ENCODE data around the gene TNFAIP8. TPM values are rescaled to one million over a fixed set of nuclear protein-coding genes. Genes with fewer than 3 reads are reported as not detected.

TNFAIP8 gene
- total RNA-seq, 2 experiments from 2014 or later: 135 to 141 TPM

DNA sequence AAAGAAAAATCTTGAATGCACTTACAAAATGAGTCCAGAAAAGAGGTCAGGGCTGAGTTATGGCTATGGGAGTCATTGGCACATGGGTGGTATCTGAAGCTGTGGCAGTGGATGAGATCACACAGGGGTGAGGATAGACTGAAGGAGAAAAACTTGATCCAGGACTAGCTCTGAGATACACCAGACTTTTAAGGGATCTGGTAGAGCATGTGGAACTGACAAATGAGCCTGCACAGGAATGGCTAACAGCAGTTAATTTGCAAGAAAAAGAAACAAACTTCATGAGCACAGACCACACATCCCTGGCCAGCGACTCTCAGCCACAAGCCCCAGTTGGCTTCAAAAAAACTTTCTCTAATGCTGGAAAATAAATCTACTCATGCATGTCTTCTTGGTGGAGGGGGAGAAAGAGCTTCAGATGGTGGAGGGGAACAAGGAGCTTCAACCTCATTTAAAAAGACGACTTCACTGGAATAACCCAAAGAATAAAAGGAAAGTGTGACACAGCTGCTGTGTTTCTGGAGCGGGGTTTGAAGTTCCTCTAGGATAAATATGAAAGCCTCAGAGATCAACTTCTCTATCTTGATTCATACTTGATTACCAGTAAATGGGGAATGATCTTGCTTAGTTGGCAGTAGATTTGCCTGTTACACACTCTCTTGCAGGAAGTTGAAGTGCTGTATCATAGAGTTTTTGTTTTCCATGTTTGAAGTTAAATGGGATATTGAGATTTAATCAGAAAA is 33.6 kb downstream of the TNFAIP8 start:
- TF ChIP-seq, protein P1, sequence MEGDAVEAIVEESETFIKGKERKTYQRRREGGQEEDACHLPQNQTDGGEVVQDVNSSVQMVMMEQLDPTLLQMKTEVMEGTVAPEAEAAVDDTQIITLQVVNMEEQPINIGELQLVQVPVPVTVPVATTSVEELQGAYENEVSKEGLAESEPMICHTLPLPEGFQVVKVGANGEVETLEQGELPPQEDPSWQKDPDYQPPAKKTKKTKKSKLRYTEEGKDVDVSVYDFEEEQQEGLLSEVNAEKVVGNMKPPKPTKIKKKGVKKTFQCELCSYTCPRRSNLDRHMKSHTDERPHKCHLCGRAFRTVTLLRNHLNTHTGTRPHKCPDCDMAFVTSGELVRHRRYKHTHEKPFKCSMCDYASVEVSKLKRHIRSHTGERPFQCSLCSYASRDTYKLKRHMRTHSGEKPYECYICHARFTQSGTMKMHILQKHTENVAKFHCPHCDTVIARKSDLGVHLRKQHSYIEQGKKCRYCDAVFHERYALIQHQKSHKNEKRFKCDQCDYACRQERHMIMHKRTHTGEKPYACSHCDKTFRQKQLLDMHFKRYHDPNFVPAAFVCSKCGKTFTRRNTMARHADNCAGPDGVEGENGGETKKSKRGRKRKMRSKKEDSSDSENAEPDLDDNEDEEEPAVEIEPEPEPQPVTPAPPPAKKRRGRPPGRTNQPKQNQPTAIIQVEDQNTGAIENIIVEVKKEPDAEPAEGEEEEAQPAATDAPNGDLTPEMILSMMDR (IDR thresholded peaks at IDR 0.05): no peak
- intact Hi-C loops (cut with micrococcal nuclease): no loop called here
- Mint-ChIP-seq H3K4me3 (no peak overlapping the region), H3K4me1 (ENCODE audit: low read depth) (peaks cover 89% of the 10 kb centered on the region), H3K27ac (peak overlapping the region; percentile 86), H3K36me3 (ENCODE audit: low read depth) (peaks cover 76% of the 10 kb centered on the region), H3K9me3 (no peaks in the 10 kb centered on the region), H3K27me3 (no peaks in the 10 kb centered on the region)
- ChIA-PET POLR2A (interaction anchor here (1.1 to 2.7 kb wide), 4 partner anchors 9 to 55 kb away, joined by 4 to 14 read pairs (median 6); no protein-coding TSS in a partner anchor), CTCF (interaction anchor here (0.7 to 1.6 kb wide), 8 partner anchors 10 to 402 kb away, joined by 3 to 4 read pairs (median 3); no protein-coding TSS in a partner anchor)
- ATAC-seq (peak; percentile 40), DNase-seq (no peak)

DNA sequence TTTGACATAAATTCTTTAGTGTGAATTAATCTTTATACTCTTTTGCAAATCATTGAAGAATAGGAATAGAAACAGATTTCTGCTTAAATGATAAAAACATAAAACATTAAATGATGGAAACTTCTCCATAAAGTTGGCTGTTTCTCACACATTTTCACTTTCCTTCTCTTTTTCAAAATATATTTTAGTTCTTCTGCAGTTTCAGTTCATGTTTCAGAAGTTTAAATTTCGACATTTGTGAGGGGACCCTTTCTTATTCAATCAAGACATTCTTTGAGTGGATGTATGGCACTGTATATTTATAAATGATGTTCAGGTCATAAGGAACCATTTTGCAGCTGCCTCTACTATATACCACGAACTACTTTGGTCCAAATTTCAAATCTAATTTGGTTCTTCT is 34.6 kb downstream of the TNFAIP8 start:
- POLR2A ChIA-PET: interaction anchor here (0.6 to 2.7 kb wide), 6 partner anchors 10 to 133 kb away, joined by 3 to 14 read pairs (median 4); no protein-coding TSS in a partner anchor
- Mint-ChIP-seq H3K4me1 (ENCODE audit: low read depth) (peaks cover 89% of the 10 kb centered on the region), H3K27me3 (no peaks in the 10 kb centered on the region), H3K27ac (peak overlapping the region; percentile 86), H3K4me3 (no peak overlapping the region), H3K36me3 (ENCODE audit: low read depth) (peaks cover 77% of the 10 kb centered on the region), H3K9me3 (no peaks in the 10 kb centered on the region)
- intact Hi-C loops (cut with micrococcal nuclease): no loop called here
- CTCF ChIA-PET: interaction anchor here (0.8 to 3.9 kb wide), 7 partner anchors 11 to 403 kb away, joined by 3 to 27 read pairs (median 3); no protein-coding TSS in a partner anchor
- DNase-seq (no peak), ATAC-seq (no peak)
- TF ChIP-seq, protein P1 (IDR thresholded peaks at IDR 0.05): no peak

DNA sequence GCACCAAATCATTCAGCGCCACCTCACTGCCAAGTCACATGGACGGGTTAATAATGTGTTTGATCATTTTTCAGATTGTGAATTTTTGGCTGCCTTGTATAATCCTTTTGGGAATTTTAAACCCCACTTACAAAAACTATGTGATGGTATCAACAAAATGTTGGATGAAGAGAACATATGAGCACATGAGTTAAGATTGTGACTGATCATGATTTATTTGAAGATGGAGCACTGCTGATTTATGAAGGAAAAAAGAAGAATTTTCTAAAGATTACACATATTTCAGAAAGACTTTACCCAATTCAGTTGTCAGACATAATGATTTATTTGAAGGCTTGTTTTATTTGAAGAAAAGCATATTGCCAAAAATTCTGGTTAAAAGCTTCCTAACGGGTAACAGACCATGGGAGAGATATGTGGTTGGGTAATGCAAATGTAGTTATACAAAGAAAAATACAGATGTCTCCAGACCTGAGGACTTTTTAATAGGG is 37.4 kb downstream of the TNFAIP8 start:
- intact Hi-C loops (cut with micrococcal nuclease): no loop called here
- ATAC-seq: no peak
- H3K9me3 Mint-ChIP-seq: no peaks in the 10 kb centered on the region

DNA sequence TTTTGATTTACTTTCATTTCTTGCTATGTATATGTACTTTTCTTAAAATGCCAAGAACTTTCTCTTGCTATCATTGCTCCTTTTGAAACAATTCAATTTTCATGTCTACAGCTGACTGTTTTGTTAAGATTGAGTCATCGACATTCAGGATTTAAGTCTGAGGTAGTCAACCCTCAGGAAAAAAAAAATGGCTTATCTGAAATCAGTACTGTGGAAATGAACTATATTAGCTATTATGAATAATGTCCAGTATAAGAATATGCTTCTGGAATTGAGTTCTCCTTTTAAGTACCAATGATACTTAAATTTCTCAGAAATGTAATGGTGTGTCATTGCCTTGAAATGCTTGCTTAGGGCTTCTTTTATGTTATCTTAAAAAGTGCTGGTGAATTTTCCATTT is 37.9 kb downstream of the TNFAIP8 start:
- Mint-ChIP-seq H3K27ac (peak overlapping the region; percentile 86), H3K36me3 (ENCODE audit: low read depth) (peaks cover 80% of the 10 kb centered on the region), H3K9me3 (no peaks in the 10 kb centered on the region), H3K4me1 (ENCODE audit: low read depth) (peaks cover 92% of the 10 kb centered on the region), H3K27me3 (no peaks in the 10 kb centered on the region), H3K4me3 (no peak overlapping the region)
- CTCF ChIA-PET: interaction anchor here (1.3 to 3.9 kb wide), 4 partner anchors 19 to 78 kb away, joined by 3 to 27 read pairs (median 6); no protein-coding TSS in a partner anchor
- intact Hi-C loops (cut with micrococcal nuclease): no loop called here
- TF ChIP-seq, protein P1 (IDR thresholded peaks at IDR 0.05): no peak
- POLR2A ChIA-PET: interaction anchor here (0.7 to 3.3 kb wide), 5 partner anchors 14 to 59 kb away, joined by 3 to 14 read pairs (median 3); no protein-coding TSS in a partner anchor
- ATAC-seq (no peak), DNase-seq (no peak)

More for the DNA sequence above, 37.4 kb downstream of the TNFAIP8 start:
- Mint-ChIP-seq H3K27me3 (no peaks in the 10 kb centered on the region), H3K4me1 (ENCODE audit: low read depth) (peaks cover 90% of the 10 kb centered on the region), H3K36me3 (ENCODE audit: low read depth) (peaks cover 81% of the 10 kb centered on the region), H3K27ac (peak overlapping the region; percentile 86), H3K4me3 (no peak overlapping the region)
- ChIA-PET CTCF (interaction anchor here (1.3 to 3.9 kb wide), 3 partner anchors 19 to 78 kb away, joined by 4 to 27 read pairs (median 7); no protein-coding TSS in a partner anchor), POLR2A (interaction anchor here (0.7 to 3.3 kb wide), 6 partner anchors 14 to 59 kb away, joined by 3 to 14 read pairs (median 4); no protein-coding TSS in a partner anchor)
- TF ChIP-seq, protein P1 (IDR thresholded peaks at IDR 0.05): no peak
- no peak for DNase-seq

Data from activated CD8-positive, alpha-beta T cell treated with anti-CD3 and anti-CD28 coated beads for 36 hours (primary cell).